GM23338 (cell line): ENCODE results near the gene RPL28.

Source experiments
- CTCF ChIP-seq, 2 experiments: fragments of 200-600 bp in 1 of 2; sonication (generic) in 1 of 2; conservative IDR thresholded peaks; 2 replicates each; pipeline versions ENCODE4 v1.5.1 to v1.6.1; 2016 to 2017; ENCODE audit warnings: antibody characterized with exemption in 2 of 2, low read depth in 2 of 2, mild to moderate bottlenecking in 2 of 2, moderate library complexity in 1 of 2
- ETS1 ChIP-seq: IDR thresholded peaks from 2 replicates; pipeline ENCODE4 v1.6.1; 2016; ENCODE audit warnings: antibody characterized with exemption
- EZH2 ChIP-seq: fragments of 200-600 bp; sonication (generic); IDR thresholded peaks from one replicate; pipeline ENCODE4 v1.8.0; 2017; ENCODE audit warnings: antibody characterized with exemption, mild to moderate bottlenecking, low read depth; ENCODE audit not compliant: unreplicated experiment
- EZH2phosphoT487 ChIP-seq: fragments of 200-600 bp; sonication (generic); IDR thresholded peaks from one replicate; pipeline ENCODE4 v1.8.1; 2018; ENCODE audit warnings: antibody characterized with exemption; ENCODE audit not compliant: unreplicated experiment
- JUNB ChIP-seq: IDR thresholded peaks from one replicate; pipeline ENCODE4 v1.6.1; 2016; ENCODE audit warnings: antibody characterized with exemption; ENCODE audit not compliant: unreplicated experiment
- POLR2AphosphoS5 ChIP-seq: IDR thresholded peaks from 2 replicates; pipeline ENCODE4 v1.6.1; 2016; ENCODE audit warnings: antibody characterized with exemption, low read depth
- REST ChIP-seq: IDR thresholded peaks from one replicate; pipeline ENCODE4 v1.6.1; 2018; ENCODE audit warnings: antibody characterized with exemption; ENCODE audit not compliant: unreplicated experiment
- ZNF114 ChIP-seq: fragments of 250-450 bp; sonication (Bioruptor Pico); IDR thresholded peaks from 2 replicates; pipeline ENCODE4 v1.5.0; 2020; ENCODE audit warnings: mild to moderate bottlenecking, moderate library complexity
- ZNF331 ChIP-seq: fragments of 250-450 bp; sonication (Bioruptor Pico); IDR thresholded peaks from 2 replicates; pipeline ENCODE4 v1.5.0; 2020; ENCODE audit warnings: low read depth, mild to moderate bottlenecking, moderate library complexity

GRCh38 chr19:55436847-55437246, 51.1 kb downstream of the RPL28 start:
- no peak for TF ChIP-seq CTCF (conservative IDR thresholded peaks at IDR 0.05; ENCODE audit: low read depth in 2 of 2)
- no peak for TF ChIP-seq POLR2AphosphoS5
- TF ChIP-seq ETS1: no peak
- no peak for TF ChIP-seq EZH2
- no peak for TF ChIP-seq EZH2phosphoT487
- no peak for TF ChIP-seq ZNF331 (CRISPR knock-in tag)
- TF ChIP-seq JUNB: no peak
- no peak for TF ChIP-seq REST
- TF ChIP-seq ZNF114 (CRISPR knock-in tag): no peak
